WI38 (cell line): ENCODE measurements around the gene KIAA0040.

Experiments used
- H3K4me3 ChIP-seq: 2 replicates; pipeline ENCODE4 v1.5.1; 2011; ENCODE audit warnings: low read depth, mild to moderate bottlenecking, control low read depth, low read length
- TF ChIP-seq, protein P1 (sequence below): IDR thresholded peaks from 2 replicates; pipeline ENCODE4 v1.5.1; 2012; ENCODE audit warnings: low read depth, mild to moderate bottlenecking, control low read depth, low read length

Gene KIAA0040

GRCh38 chr1:175169286-175170018, 23.1 kb downstream of the KIAA0040 start:
- H3K4me3 ChIP-seq, result no peak overlapping the region
- TF ChIP-seq, protein P1, sequence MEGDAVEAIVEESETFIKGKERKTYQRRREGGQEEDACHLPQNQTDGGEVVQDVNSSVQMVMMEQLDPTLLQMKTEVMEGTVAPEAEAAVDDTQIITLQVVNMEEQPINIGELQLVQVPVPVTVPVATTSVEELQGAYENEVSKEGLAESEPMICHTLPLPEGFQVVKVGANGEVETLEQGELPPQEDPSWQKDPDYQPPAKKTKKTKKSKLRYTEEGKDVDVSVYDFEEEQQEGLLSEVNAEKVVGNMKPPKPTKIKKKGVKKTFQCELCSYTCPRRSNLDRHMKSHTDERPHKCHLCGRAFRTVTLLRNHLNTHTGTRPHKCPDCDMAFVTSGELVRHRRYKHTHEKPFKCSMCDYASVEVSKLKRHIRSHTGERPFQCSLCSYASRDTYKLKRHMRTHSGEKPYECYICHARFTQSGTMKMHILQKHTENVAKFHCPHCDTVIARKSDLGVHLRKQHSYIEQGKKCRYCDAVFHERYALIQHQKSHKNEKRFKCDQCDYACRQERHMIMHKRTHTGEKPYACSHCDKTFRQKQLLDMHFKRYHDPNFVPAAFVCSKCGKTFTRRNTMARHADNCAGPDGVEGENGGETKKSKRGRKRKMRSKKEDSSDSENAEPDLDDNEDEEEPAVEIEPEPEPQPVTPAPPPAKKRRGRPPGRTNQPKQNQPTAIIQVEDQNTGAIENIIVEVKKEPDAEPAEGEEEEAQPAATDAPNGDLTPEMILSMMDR, result no peak

- no peak overlapping the region for H3K4me3 ChIP-seq
- TF ChIP-seq, protein P1, result no peak
These were observed 23.8 kb downstream of the KIAA0040 start for GRCh38 chr1:175168782-175169181.

GRCh38 chr1:175167861-175168260, 24.7 kb downstream of the KIAA0040 start:
- TF ChIP-seq, protein P1, result no peak
- H3K4me3 ChIP-seq, result no peak overlapping the region

DNA sequence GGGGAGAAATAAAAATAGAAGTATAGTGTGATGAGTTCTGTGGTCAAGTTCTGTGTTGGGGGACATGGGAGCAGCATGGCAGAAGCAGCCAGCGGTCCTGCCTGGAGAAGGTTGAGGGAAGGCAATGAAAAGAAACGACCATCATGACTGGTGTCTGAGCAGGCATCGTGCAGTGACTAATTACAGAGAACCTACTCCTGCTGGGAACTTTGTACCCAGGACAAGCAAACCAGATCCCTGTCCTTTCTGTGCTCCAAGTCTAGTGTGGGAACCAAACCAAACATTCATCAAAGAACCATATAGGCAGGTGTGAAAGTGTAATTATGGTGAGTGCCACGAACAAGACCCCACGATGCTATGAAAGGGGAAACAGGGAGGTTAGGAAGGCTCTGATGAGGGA, 25.8 kb downstream of the KIAA0040 start:
- TF ChIP-seq, protein P1, result no peak
- H3K4me3 ChIP-seq, result no peak overlapping the region

DNA sequence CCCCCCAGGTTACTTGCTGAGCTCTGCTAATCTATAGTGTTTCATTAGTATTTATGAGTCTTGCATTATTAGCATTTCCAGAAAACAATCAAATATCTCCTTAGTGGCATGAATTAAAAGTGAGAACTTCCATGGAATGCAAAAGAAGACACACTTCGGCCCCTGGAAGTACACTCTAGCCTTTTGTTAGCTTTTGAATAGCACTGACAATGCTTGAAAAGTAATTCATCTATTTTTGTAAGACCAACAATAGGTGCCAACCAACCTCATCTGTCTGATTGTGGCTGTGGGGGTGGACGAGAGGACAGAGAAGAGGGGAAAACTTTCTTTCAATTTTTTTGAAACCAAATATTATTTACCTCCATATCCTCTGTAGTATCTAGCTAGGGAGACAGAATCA, 27.8 kb downstream of the KIAA0040 start:
- no peak overlapping the region for H3K4me3 ChIP-seq
- TF ChIP-seq, protein P1, result no peak

DNA sequence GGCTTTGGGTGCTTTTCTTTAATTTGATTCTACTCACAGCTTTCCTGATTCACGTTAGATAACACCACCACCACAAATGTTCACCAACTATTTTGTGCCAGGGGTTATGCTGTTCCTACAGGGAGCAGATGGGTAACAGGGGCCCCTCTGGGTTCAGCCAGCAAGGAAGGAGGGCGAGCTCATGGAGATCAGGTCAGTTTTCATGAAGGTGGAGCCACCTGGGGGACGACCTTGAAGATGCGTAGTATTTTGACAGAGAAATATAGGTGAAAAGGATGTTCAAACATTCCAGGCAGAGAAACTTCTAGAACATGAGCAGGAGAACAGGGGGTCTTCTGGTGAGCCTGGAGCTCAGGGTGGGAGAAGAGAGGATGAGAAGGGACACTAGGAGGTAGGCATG, 28.9 kb downstream of the KIAA0040 start:
- H3K4me3 ChIP-seq, result no peak overlapping the region
- TF ChIP-seq, protein P1, result no peak

GRCh38 chr1:175162955-175163354, 29.6 kb downstream of the KIAA0040 start:
- TF ChIP-seq, protein P1, result no peak
- no peak overlapping the region for H3K4me3 ChIP-seq
